Muscle layer of colon (tissue), 2 donors: ENCODE data around the gene CACNA1C.

ENCODE experiments used
- H3K27ac ChIP-seq: one replicate; pipeline ENCODE4 v1.7.0; 2013; ENCODE audit warnings: low read depth, mild to moderate bottlenecking, low read length, moderate library complexity
- H3K27me3 ChIP-seq, 2 donors: one replicate each; pipeline ENCODE4 v1.7.0; 2013; ENCODE audit warnings: low read length in 2 of 2, mild to moderate bottlenecking in 2 of 2; ENCODE audit not compliant: insufficient read depth in 2 of 2, control insufficient read depth in 1 of 2
- H3K36me3 ChIP-seq: one replicate; pipeline ENCODE4 v1.7.0; 2013; ENCODE audit warnings: mild to moderate bottlenecking, low read length; ENCODE audit not compliant: insufficient read depth
- H3K4me1 ChIP-seq: one replicate; pipeline ENCODE4 v1.7.0; 2013; ENCODE audit warnings: mild to moderate bottlenecking, low read length; ENCODE audit not compliant: insufficient read depth
- H3K4me3 ChIP-seq, 2 donors: one replicate each; pipeline ENCODE4 v1.7.0; 2013; ENCODE audit warnings: low read length in 2 of 2, low read depth in 1 of 2, mild to moderate bottlenecking in 1 of 2, moderate library complexity in 1 of 2
- H3K9ac ChIP-seq: one replicate; pipeline ENCODE4 v1.7.0; 2013; ENCODE audit warnings: low read length
- H3K9me3 ChIP-seq: one replicate; pipeline ENCODE4 v1.7.0; 2013; ENCODE audit warnings: mild to moderate bottlenecking, low read length
- donor health status: abdominal sarcoma.
- donor health status: Adenocarcinoma of cecum.

CACNA1C gene

DNA sequence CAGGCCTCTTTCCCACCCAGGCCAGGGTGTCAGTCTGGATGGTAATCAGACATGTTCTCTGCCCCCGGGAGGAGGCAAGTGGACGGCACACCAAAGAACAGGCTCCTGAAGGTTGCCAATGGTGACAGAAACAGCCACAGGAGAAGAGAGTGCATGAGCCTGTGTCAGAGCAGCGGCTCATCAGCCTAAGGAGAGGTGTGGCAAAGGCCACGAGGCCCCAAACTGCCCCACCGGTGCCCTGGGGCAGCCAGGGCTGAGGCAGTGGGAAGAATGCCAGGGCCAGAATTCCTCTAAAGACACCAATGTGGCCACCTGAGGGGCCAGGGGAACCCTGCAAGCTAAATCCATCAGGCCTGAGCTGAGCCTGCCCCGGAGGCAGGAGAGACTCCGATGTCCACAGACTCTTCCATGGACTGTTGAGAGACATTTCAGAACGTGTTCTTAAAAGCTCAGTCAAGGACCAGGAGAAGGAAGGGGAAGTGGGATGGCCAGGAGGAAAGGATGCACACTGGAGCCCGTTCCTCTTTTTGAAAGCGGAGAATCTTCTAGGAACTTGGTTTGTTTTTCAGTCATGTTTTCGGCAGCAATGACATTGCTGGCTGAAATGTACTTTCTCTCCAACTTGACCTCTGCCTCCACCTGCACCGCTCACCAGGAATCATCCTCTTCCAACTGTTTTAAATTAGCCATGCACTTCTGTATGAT lies 565.7 kb downstream of the CACNA1C start:
- H3K9me3 ChIP-seq: no peaks in the 10 kb centered on the region

DNA sequence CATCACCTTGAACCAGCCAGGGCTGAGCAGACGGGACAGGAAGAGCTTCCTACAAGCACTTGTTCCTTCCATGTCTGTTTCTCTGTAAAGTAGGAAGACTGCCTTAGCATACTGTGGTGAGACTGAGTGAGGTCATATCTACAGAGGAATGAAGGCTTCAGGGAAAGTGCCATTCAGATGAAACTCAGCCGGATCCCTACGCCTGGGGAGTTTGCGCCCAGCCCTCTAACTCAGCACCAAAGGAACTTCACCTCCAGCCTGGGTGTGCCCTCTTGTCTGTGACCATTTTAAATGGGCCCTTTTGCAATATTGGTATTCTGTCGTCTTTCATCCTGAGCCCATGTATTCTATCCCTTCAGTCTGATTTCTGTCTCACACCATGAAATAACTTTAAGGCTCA lies 566.3 kb downstream of the CACNA1C start:
- Histone ChIP-seq H3K27me3 (no peaks in the 10 kb centered on the region), H3K9ac (no peak overlapping the region), H3K27ac (no peak overlapping the region), H3K4me1 (peaks cover 9% of the 10 kb centered on the region), H3K4me3 (no peak overlapping the region), H3K36me3 (peaks cover 70% of the 10 kb centered on the region), H3K9me3 (no peaks in the 10 kb centered on the region)

More for the DNA sequence above, 565.7 kb downstream of the CACNA1C start:
- Histone ChIP-seq H3K4me3 (no peak overlapping the region), H3K27me3 (no peaks in the 10 kb centered on the region), H3K9ac (no peak overlapping the region), H3K4me1 (peaks cover 13% of the 10 kb centered on the region), H3K36me3 (peaks cover 70% of the 10 kb centered on the region), H3K27ac (no peak overlapping the region)

DNA sequence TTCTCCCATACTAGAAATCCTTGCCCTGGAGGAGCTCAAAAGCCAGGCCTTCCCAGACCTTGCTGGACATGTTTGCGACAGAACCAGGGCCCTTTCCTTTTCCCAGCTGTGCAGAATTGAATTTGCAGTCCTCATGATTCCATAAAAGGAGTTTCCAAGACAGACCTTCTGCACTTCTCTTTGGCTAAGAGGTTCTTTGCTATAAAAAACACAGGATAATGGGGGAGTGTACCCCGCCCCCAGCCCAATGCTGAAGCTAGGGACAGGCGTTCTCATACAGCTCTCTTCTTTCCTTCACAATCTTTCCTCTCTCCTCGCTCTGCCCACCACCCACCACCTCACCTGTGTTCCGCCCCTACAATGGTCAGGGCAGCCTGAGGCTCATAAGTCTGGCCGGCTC lies 569.7 kb downstream of the CACNA1C start:
- Histone ChIP-seq H3K27ac (no peak overlapping the region), H3K4me1 (peaks cover 5% of the 10 kb centered on the region), H3K9me3 (no peaks in the 10 kb centered on the region), H3K27me3 (no peaks in the 10 kb centered on the region), H3K9ac (no peak overlapping the region), H3K36me3 (peaks cover 46% of the 10 kb centered on the region), H3K4me3 (no peak overlapping the region)

DNA sequence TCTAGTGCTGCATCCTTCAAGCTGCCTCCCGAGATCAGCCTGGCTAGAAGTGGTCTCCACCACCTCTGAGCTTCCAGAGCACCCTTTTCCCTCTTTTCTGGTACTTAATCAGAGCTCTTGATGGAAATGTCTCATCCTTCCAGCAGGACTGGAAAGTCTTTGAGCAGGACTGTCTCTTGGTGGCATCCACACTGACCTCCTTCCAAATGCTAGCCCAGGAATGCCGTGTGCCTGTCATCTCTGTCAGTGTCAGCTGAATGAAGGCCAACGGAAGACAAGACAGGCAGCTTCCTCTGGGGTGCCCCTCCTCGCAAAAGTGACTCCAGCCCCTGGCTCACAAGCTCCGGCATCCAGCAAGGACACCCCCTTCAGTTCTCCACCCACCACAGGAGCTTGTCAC lies 570.7 kb downstream of the CACNA1C start:
- Histone ChIP-seq H3K4me3 (no peak overlapping the region), H3K27me3 (no peaks in the 10 kb centered on the region), H3K36me3 (peaks cover 44% of the 10 kb centered on the region), H3K9ac (no peak overlapping the region), H3K27ac (no peak overlapping the region), H3K4me1 (peaks cover 5% of the 10 kb centered on the region), H3K9me3 (no peaks in the 10 kb centered on the region)

DNA sequence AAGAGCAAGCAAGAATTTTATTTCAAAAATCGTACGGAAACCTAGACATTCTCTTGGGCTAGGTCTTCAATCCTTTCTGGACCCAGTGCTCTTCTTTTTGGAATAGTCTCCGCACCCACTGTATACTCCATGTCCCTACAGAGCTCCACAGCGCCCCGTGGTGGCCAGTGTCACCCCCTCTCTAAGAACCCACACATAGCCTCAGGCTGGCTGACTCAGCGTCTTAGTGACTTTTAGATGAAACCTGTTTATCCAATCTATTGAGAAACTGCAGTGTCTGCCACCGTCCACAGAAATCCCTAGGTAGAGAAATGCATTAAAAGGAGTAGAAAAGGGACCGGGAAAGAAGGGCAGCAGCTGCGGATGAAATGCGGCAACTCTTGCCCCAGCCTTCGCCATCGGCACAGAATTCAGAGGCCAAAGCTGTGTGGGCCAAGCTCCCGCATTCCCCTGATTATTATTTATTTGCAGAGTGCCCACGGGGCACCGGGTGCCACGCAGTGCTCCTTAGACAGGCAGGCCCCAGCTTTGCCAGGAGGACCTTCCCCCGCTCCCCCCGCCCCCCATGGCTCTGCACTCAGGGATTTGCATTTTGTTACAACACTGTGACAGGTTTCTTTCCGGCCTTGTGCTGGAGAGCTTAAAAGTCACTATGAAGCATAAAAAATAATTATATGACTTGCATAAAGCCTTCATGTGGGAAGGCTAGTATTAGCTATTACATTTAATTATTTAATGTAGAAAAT lies 571.9 kb downstream of the CACNA1C start:
- H3K9me3 ChIP-seq: no peaks in the 10 kb centered on the region
- no peaks in the 10 kb centered on the region for H3K27me3 ChIP-seq
- H3K4me1 ChIP-seq: peaks cover 5% of the 10 kb centered on the region
- H3K27ac ChIP-seq: no peak overlapping the region
- H3K36me3 ChIP-seq: peaks cover 48% of the 10 kb centered on the region
- no peak overlapping the region for H3K9ac ChIP-seq
- H3K4me3 ChIP-seq: no peak overlapping the region

DNA sequence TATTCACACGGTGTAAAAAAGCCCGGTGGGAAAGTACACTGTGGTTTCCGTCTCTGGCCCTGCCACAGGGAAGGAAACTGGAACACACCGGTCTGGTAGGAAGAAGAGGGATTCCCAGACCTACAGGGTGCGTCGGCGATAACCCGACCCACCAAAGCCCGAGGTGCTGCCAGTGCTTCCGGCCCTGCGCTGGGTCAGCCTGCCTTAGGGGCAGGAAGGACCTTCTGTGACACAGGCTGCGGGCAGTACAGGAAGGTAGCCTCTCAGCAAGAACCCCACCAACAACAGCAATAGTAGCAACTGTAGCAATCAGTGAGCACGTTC lies 572.5 kb downstream of the CACNA1C start:
- Histone ChIP-seq H3K4me1 (peaks cover 5% of the 10 kb centered on the region), H3K27me3 (no peaks in the 10 kb centered on the region), H3K27ac (no peak overlapping the region), H3K9me3 (no peaks in the 10 kb centered on the region), H3K9ac (no peak overlapping the region), H3K4me3 (no peak overlapping the region), H3K36me3 (peaks cover 52% of the 10 kb centered on the region)

DNA sequence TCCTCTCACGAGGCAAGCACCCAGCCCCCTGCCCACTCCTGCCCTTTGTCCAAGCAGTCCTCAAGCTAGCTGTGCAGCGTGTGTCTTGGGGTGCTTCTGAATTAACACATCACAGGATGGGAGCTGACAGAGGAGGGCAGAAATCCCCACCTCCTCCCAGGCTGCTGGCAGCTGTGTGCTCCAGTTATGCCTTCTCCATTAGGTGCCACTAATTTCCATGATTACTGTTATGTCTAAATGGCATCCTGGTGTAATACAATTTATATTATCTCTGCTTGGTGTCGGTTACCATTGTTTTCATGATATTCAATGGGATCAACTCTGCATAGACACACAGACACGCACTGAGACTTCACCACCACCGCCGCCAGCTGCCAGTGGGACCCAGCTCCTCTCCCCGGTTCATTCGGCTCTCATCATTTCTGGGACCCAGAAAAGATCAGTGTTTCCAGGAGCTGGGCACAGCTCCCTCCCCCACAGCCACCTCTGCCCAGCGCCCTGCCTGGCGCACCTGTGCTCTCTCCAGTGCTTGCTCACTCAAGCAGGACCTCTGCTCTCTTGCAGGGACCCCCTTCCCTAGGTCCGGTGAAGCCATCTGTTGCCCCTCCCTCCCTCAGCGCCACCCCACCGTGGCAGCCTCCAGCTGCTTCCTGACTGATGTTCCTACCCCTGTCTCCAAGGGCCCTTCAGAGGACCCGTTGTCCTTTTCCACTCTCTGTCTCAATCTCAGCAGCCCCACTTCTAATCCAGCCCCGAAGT lies 574.5 kb downstream of the CACNA1C start:
- Histone ChIP-seq H3K9ac (no peak overlapping the region), H3K4me1 (peaks cover 2% of the 10 kb centered on the region), H3K27me3 (no peaks in the 10 kb centered on the region), H3K4me3 (no peak overlapping the region), H3K36me3 (peaks cover 55% of the 10 kb centered on the region), H3K27ac (no peak overlapping the region), H3K9me3 (no peaks in the 10 kb centered on the region)

DNA sequence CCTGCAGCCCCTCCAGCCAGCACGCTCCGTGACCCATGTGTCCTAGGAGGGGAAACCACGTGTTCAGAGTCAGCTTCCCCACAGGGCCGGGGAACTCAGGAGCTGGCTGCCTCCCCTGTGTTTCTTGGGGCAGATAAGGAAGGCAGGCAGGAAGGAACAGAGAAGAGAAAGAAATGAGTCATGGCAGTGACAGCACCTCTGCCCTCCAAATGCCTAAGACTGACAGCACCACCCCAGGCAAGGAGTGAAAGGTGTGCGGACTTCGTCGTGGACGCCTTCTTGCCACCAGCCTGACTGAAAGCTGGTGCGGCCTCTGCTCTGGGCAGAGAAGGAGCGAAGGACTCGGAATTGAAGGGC lies 575.0 kb downstream of the CACNA1C start:
- Histone ChIP-seq H3K9ac (no peak overlapping the region), H3K36me3 (peaks cover 50% of the 10 kb centered on the region), H3K4me3 (no peak overlapping the region), H3K27me3 (no peaks in the 10 kb centered on the region), H3K4me1 (no peaks in the 10 kb centered on the region), H3K9me3 (no peaks in the 10 kb centered on the region), H3K27ac (no peak overlapping the region)

DNA sequence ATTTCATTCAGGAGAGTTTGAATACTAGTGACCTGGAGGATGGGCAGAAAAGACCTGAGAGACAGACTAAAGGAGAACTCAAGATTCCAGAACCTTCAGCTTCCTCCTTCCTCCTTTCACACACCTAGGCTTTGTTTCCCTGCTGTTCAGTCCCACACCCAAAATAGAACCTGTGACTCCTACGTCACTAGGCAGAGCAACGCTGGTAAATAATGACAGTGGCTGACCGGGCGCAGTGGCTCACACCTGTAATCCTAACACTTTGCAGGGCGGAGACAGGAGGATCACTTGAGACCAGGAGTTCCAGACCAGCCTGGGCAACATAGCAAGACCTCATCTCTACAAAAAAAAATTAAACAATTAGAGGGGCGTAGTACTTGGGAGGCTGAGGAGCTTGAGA lies 575.6 kb downstream of the CACNA1C start:
- Histone ChIP-seq H3K4me1 (no peaks in the 10 kb centered on the region), H3K4me3 (no peak overlapping the region), H3K27ac (no peak overlapping the region), H3K9ac (no peak overlapping the region), H3K27me3 (no peaks in the 10 kb centered on the region), H3K9me3 (no peaks in the 10 kb centered on the region), H3K36me3 (peaks cover 50% of the 10 kb centered on the region)

DNA sequence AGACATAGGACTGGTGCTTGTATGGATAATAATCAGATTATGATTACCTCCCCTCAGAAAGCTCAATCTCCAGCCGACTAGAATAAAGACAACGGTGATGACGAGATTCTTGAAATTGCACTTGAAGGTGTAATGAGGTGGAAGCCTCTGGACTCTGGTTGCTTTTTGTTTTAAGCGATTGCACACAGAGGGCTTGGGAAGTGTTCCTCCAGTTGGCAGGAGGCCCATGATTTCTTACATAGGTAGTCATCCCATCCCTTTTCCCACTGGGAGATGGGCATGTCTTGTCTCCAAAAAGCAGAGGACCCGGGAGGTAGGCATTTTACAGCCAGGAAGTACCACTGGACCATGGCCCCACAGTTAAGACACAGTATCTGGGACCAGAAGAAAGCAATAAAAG lies 576.3 kb downstream of the CACNA1C start:
- Histone ChIP-seq H3K9me3 (no peaks in the 10 kb centered on the region), H3K36me3 (peaks cover 49% of the 10 kb centered on the region), H3K27me3 (no peaks in the 10 kb centered on the region), H3K27ac (no peak overlapping the region), H3K9ac (no peak overlapping the region), H3K4me1 (no peaks in the 10 kb centered on the region), H3K4me3 (no peak overlapping the region)

DNA sequence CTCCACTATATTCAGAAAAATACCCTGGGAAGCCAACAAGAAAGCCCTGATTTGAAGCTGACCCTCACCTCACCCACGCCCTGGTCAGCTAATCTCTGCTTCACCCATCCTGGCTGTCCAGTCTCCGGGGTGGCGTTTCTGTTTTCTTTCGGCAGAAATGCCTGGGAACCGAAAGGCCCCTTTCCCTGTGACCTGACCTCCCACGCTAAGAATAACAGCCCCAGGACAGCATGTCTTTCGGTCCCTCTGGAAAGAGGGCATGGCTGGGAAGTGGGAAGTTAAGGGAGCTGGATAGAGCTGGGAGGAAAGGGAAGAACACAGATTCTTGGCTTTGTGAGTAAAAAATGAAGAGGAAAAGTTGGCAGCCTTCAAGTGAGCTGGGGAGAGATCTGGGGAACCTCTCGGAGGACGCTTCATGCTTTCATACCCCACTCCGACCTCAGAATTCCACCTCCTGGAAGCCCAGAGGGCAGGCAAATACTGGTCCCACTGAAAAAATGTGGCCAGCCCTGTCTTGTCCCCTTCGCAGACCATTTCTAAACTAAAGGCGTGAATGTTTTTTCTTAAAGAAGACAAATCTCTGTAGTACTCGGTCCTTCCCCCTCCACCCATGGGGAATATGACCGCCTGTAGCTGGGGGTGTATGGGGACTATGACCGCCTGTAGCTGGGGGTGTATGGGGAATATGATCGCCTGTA lies 579.0 kb downstream of the CACNA1C start:
- H3K27me3 ChIP-seq: no peaks in the 10 kb centered on the region
- H3K4me1 ChIP-seq: no peaks in the 10 kb centered on the region
- H3K9ac ChIP-seq: no peak overlapping the region
- no peak overlapping the region for H3K4me3 ChIP-seq
- H3K9me3 ChIP-seq: no peaks in the 10 kb centered on the region
- no peak overlapping the region for H3K27ac ChIP-seq
- peaks cover 58% of the 10 kb centered on the region for H3K36me3 ChIP-seq
